HEK293 (cell line): ENCODE measurements around the gene STAG3.

ENCODE experiments used
- CTCF ChIA-PET: fragments of 350-600 bp; formaldehyde crosslinking; extraction: SDS; loops from one replicate; lab custom pipeline; 2021; ENCODE audit warnings: antibody characterized with exemption; lab: Yijun Ruan, JAX
- POLR2A ChIA-PET: fragments of 300-600 bp; formaldehyde crosslinking; extraction: SDS; loops from one replicate; lab custom pipeline; 2020; ENCODE audit warnings: antibody characterized with exemption, inconsistent platforms; lab: Yijun Ruan, JAX
- H3K27ac ChIP-seq: fragments of 200-500 bp; sonication (Bioruptor generic); 2 replicates; pipeline ENCODE4 v1.5.1; 2014; ENCODE audit warnings: low read depth, low read length, control low read depth, inconsistent platforms; ENCODE audit errors: extremely low read depth
- H3K36me3 ChIP-seq, 2 experiments: fragments of 200-500 bp in 1 of 2; sonication (Bioruptor generic) in 1 of 2; 1 replicate in 1 of 2; 2 replicates in 1 of 2; pipeline ENCODE4 v1.5.1; 2014 to 2017; ENCODE audit warnings: inconsistent platforms in 2 of 2, low read length in 2 of 2; ENCODE audit not compliant: control insufficient read depth in 2 of 2, insufficient read depth in 1 of 2
- H3K4me1 ChIP-seq: fragments of 200-500 bp; sonication (Bioruptor generic); 2 replicates; pipeline ENCODE4 v1.5.1; 2014; ENCODE audit warnings: mild to moderate bottlenecking, low read length, inconsistent platforms; ENCODE audit not compliant: control insufficient read depth, insufficient read depth
- H3K4me3 ChIP-seq: 2 replicates; pipeline ENCODE4 v1.5.1; 2011; ENCODE audit warnings: low read depth, mild to moderate bottlenecking, control low read depth, low read length, moderate library complexity
- H3K9me3 ChIP-seq: fragments of 200-500 bp; sonication (Bioruptor generic); 2 replicates; pipeline ENCODE4 v1.5.1; 2014; ENCODE audit warnings: low read depth, low read length, inconsistent platforms; ENCODE audit not compliant: control insufficient read depth, insufficient read depth
- EGR2 ChIP-seq: fragments of 450-650 bp; formaldehyde crosslinking; IDR thresholded peaks from 2 replicates; pipeline ENCODE4 v1.5.1; 2016; ENCODE audit warnings: low read depth, missing biosample characterization, missing genetic modification characterization
- FEZF1 ChIP-seq: fragments of 450-650 bp; formaldehyde crosslinking; IDR thresholded peaks from 2 replicates; pipeline ENCODE4 v1.5.1; 2016; ENCODE audit warnings: missing biosample characterization, missing genetic modification characterization
- GLIS1 ChIP-seq: fragments of 450-650 bp; formaldehyde crosslinking; IDR thresholded peaks from 2 replicates; pipeline ENCODE4 v1.5.1; 2016; ENCODE audit warnings: missing biosample characterization, missing genetic modification characterization
- GLIS2 ChIP-seq: fragments of 450-650 bp; formaldehyde crosslinking; IDR thresholded peaks from 2 replicates; pipeline ENCODE4 v1.5.1; 2016; ENCODE audit warnings: missing biosample characterization, missing genetic modification characterization
- HOXD13 ChIP-seq: sonication (generic); formaldehyde crosslinking; IDR thresholded peaks from 2 replicates; pipeline ENCODE4 v1.8.0; 2022; ENCODE audit warnings: missing genetic modification reagents, borderline replicate concordance
- MYNN ChIP-seq: fragments of 450-650 bp; formaldehyde crosslinking; IDR thresholded peaks from 2 replicates; pipeline ENCODE4 v1.5.1; 2016; ENCODE audit warnings: missing biosample characterization, missing genetic modification characterization, borderline replicate concordance
- PRDM2 ChIP-seq: fragments of 450-650 bp; formaldehyde crosslinking; IDR thresholded peaks from 2 replicates; pipeline ENCODE4 v1.5.1; 2016; ENCODE audit warnings: missing biosample characterization, missing genetic modification characterization, borderline replicate concordance
- ZFHX2 ChIP-seq: fragments of 450-650 bp; formaldehyde crosslinking; conservative IDR thresholded peaks from 2 replicates; pipeline ENCODE4 v1.5.1; 2016; ENCODE audit warnings: missing biosample characterization, missing genetic modification characterization
- ZNF121 ChIP-seq: fragments of 450-650 bp; formaldehyde crosslinking; IDR thresholded peaks from 2 replicates; pipeline ENCODE4 v1.5.1; 2016; ENCODE audit warnings: missing biosample characterization, missing genetic modification characterization
- ZNF555 ChIP-seq: fragments of 450-650 bp; formaldehyde crosslinking; conservative IDR thresholded peaks from 2 replicates; pipeline ENCODE4 v1.5.1; 2017; ENCODE audit warnings: missing biosample characterization, mild to moderate bottlenecking, missing genetic modification characterization, inconsistent platforms
- ZNF560 ChIP-seq: fragments of 450-650 bp; formaldehyde crosslinking; IDR thresholded peaks from 2 replicates; pipeline ENCODE4 v1.5.1; 2017; ENCODE audit warnings: missing biosample characterization, missing genetic modification characterization, borderline replicate concordance
- ZNF580 ChIP-seq: fragments of 450-650 bp; formaldehyde crosslinking; IDR thresholded peaks from 2 replicates; pipeline ENCODE4 v1.5.1; 2016; ENCODE audit warnings: missing biosample characterization, missing genetic modification characterization
- ZNF830 ChIP-seq: fragments of 450-650 bp; IDR thresholded peaks from 2 replicates; pipeline ENCODE4 v1.5.0; 2018; ENCODE audit warnings: missing biosample characterization, missing genetic modification characterization, low read depth, mild to moderate bottlenecking, moderate library complexity

Gene STAG3

GRCh38 chr7:100220586-100221230 is 43.0 kb downstream of the STAG3 start:
- no peak overlapping the region for H3K4me3 ChIP-seq
- H3K4me1 ChIP-seq, result no peaks in the 10 kb centered on the region
- TF ChIP-seq ZNF560 (no peak), GLIS1 (tag by site-specific recombination) (peak; percentile 17; the same call in 1 of the 2 replicates), MYNN (tag by site-specific recombination) (no peak), ZFHX2 (tag by site-specific recombination) (peak; percentile 60), ZNF121 (tag by site-specific recombination) (no peak), ZNF555 (tag by site-specific recombination) (no peak), HOXD13 (CRISPR knock-in tag) (no peak), ZNF580 (tag by site-specific recombination) (no peak), EGR2 (tag by site-specific recombination) (peak; percentile 70), ZNF830 (tag by site-specific recombination) (no peak), GLIS2 (tag by site-specific recombination) (peak; percentile 57), PRDM2 (tag by site-specific recombination) (no peak)
- TF ChIP-seq, all 188 proteins: peak for 4
- POLR2A ChIA-PET, result interaction anchor here (0.7 kb wide), 1 partner anchor 12 kb away, joined by 3 read pairs; no protein-coding TSS in a partner anchor
- Histone ChIP-seq H3K27ac (no peak overlapping the region), H3K36me3 (peaks cover 0 to 7% of the 10 kb centered on the region in 2 experiments; a peak in 1 of 3 replicates), H3K9me3 (no peaks in the 10 kb centered on the region)
- CTCF ChIA-PET, result interaction anchor here (0.9 to 1.7 kb wide), 2 partner anchors 88 to 90 kb away, joined by 3 to 4 read pairs; no protein-coding TSS in a partner anchor

- H3K4me1 ChIP-seq, result no peaks in the 10 kb centered on the region
- H3K4me3 ChIP-seq, result no peak overlapping the region
- POLR2A ChIA-PET, result interaction anchor here (0.7 kb wide), 1 partner anchor 12 kb away, joined by 3 read pairs; no protein-coding TSS in a partner anchor
- no peak for TF ChIP-seq FEZF1 (tag by site-specific recombination)
- CTCF ChIA-PET, result interaction anchor here (0.9 to 1.7 kb wide), 2 partner anchors 88 to 91 kb away, joined by 3 to 4 read pairs; no protein-coding TSS in a partner anchor
- H3K27ac ChIP-seq, result no peak overlapping the region
- H3K36me3 ChIP-seq, result peaks cover 0 to 7% of the 10 kb centered on the region in 2 experiments; a peak in 1 of 3 replicates
- no peaks in the 10 kb centered on the region for H3K9me3 ChIP-seq
Observed at GRCh38 chr7:100221231-100221718, 43.6 kb downstream of the STAG3 start.
